GM21529 (cell line): ENCODE measurements around the gene C3orf20.

Source experiments
- ATAC-seq: cut with Tn5 transposase; IDR thresholded peaks from one replicate; pipeline ENCODE4 v1.9.1; 2021; ENCODE audit not compliant: unreplicated experiment

The C3orf20 gene

GRCh38 chr3:14674841-14675240 is at the start of gene C3orf20:
Gene C3orf20 (plus strand): TSS chr3:14675141. CDS start chr3:14682714, 7,573 bp downstream.
- no peak for ATAC-seq

- no peak for ATAC-seq
Observed at GRCh38 chr3:14625443-14625842, 49.5 kb upstream of the C3orf20 start.

- no peak for ATAC-seq
Observed at GRCh38 chr3:14627815-14628214, 47.1 kb upstream of the C3orf20 start.

- no peak for ATAC-seq
Observed at GRCh38 chr3:14628406-14628805, 46.5 kb upstream of the C3orf20 start.

- ATAC-seq: no peak
Observed at GRCh38 chr3:14630404-14631100, 44.4 kb upstream of the C3orf20 start.

- ATAC-seq: no peak
Observed at GRCh38 chr3:14631101-14631497, 43.8 kb upstream of the C3orf20 start.

- no peak for ATAC-seq
Observed at GRCh38 chr3:14631687-14632441, 43.1 kb upstream of the C3orf20 start.

GRCh38 chr3:14632442-14632930 is 42.5 kb upstream of the C3orf20 start:
- no peak for ATAC-seq

- ATAC-seq: no peak
Observed at GRCh38 chr3:14633417-14633816, 41.5 kb upstream of the C3orf20 start.

GRCh38 chr3:14633819-14634424 is 41.0 kb upstream of the C3orf20 start:
- ATAC-seq: peak; percentile 73

- no peak for ATAC-seq
Observed at GRCh38 chr3:14634763-14635400, 40.1 kb upstream of the C3orf20 start.

GRCh38 chr3:14636496-14637087 is 38.3 kb upstream of the C3orf20 start:
- no peak for ATAC-seq

- no peak for ATAC-seq
Observed at GRCh38 chr3:14640157-14640562, 34.8 kb upstream of the C3orf20 start.

GRCh38 chr3:14640734-14641133 is 34.2 kb upstream of the C3orf20 start:
- ATAC-seq: no peak

GRCh38 chr3:14641346-14641745 is 33.6 kb upstream of the C3orf20 start:
- ATAC-seq: no peak

- ATAC-seq: no peak
Observed at GRCh38 chr3:14645453-14645852, 29.5 kb upstream of the C3orf20 start.

GRCh38 chr3:14646131-14646573 is 28.8 kb upstream of the C3orf20 start:
- no peak for ATAC-seq

GRCh38 chr3:14646589-14647413 is 28.1 kb upstream of the C3orf20 start:
- no peak for ATAC-seq

GRCh38 chr3:14647976-14648955 is 26.7 kb upstream of the C3orf20 start:
- ATAC-seq: no peak
